GM23338 (cell line): ENCODE measurements around the gene SERGEF.

ENCODE experiments used
- CREB1 ChIP-seq: fragments of 250-450 bp; sonication (Bioruptor Pico); IDR thresholded peaks from 2 replicates; pipeline ENCODE4 v1.5.0; 2020; ENCODE audit warnings: low read depth, mild to moderate bottlenecking, moderate library complexity
- EZH2 ChIP-seq: fragments of 200-600 bp; sonication (generic); IDR thresholded peaks from one replicate; pipeline ENCODE4 v1.8.0; 2017; ENCODE audit warnings: antibody characterized with exemption, mild to moderate bottlenecking, low read depth; ENCODE audit not compliant: unreplicated experiment
- REST ChIP-seq: IDR thresholded peaks from one replicate; pipeline ENCODE4 v1.6.1; 2018; ENCODE audit warnings: antibody characterized with exemption; ENCODE audit not compliant: unreplicated experiment
- TF ChIP-seq, protein P1 (sequence below), 2 experiments: fragments of 200-600 bp in 1 of 2; sonication (generic) in 1 of 2; conservative IDR thresholded peaks; 2 replicates each; pipeline versions ENCODE4 v1.5.1 to v1.6.1; 2016 to 2017; ENCODE audit warnings: antibody characterized with exemption in 2 of 2, low read depth in 2 of 2, mild to moderate bottlenecking in 2 of 2, moderate library complexity in 1 of 2

DNA sequence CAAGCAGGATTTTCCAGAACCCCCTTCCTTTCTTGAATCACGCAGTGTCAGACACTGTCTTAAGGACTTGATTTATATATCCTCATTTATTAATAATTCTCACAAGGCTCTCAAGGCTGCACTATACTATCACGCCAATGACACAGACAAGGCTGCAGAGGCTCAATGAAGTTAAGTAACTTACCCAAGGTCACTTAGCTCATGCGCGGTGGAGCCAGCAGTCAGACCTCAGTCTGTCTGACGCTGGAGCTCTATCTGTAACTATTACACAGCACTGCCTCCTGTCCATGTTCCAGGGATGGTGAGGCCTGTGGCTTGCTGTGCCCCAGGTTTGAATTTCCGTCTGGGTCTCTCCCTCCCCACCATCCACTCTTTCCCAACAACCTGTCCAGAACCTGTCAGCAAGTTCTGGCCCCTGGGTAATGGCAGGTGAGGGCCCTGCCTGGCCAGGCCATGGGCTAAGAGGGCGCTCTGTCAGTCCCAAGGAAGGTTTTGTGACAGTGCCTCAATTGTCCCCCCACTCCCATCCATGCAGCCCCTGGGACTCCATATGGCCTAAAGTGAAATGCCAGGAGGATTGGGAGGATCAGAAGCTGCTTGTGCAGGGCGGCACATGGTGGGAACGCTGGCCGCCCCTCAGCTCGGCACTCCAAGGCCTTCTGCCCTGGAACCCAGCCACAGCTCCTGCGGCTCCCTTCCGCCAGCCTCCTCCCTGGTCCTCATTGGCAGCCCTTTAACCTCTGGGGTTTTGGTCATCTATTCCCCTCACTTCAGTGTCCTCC is 269.6 kb downstream of the SERGEF start:
- TF ChIP-seq, protein P1, sequence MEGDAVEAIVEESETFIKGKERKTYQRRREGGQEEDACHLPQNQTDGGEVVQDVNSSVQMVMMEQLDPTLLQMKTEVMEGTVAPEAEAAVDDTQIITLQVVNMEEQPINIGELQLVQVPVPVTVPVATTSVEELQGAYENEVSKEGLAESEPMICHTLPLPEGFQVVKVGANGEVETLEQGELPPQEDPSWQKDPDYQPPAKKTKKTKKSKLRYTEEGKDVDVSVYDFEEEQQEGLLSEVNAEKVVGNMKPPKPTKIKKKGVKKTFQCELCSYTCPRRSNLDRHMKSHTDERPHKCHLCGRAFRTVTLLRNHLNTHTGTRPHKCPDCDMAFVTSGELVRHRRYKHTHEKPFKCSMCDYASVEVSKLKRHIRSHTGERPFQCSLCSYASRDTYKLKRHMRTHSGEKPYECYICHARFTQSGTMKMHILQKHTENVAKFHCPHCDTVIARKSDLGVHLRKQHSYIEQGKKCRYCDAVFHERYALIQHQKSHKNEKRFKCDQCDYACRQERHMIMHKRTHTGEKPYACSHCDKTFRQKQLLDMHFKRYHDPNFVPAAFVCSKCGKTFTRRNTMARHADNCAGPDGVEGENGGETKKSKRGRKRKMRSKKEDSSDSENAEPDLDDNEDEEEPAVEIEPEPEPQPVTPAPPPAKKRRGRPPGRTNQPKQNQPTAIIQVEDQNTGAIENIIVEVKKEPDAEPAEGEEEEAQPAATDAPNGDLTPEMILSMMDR (conservative IDR thresholded peaks at IDR 0.05; ENCODE audit: low read depth in 2 of 2) = no peak
- TF ChIP-seq REST (no peak), EZH2 (no peak), CREB1 (CRISPR knock-in tag) (no peak)
